ENCODE data around the gene TBL1X.

DNA sequence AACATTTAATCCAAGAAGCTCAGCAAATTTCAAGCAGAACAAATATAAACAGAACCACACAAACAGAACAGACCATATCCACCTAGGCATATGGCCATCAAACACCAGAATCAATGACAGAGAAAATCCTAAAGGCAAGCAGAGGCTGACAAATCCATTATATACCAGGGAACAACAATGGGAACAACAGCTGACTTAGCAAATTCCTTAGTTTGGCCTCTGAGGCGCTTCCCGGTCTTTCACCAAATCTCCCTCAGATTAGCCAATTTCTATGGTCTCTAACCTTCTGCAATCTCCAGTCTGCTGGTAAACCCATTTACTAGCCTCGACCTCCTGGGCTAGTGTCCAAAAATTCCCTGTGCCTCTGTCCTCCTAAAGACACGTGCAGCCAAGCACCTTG is 241.6 kb downstream of the TBL1X start:
- TF ChIP-seq, protein P1, sequence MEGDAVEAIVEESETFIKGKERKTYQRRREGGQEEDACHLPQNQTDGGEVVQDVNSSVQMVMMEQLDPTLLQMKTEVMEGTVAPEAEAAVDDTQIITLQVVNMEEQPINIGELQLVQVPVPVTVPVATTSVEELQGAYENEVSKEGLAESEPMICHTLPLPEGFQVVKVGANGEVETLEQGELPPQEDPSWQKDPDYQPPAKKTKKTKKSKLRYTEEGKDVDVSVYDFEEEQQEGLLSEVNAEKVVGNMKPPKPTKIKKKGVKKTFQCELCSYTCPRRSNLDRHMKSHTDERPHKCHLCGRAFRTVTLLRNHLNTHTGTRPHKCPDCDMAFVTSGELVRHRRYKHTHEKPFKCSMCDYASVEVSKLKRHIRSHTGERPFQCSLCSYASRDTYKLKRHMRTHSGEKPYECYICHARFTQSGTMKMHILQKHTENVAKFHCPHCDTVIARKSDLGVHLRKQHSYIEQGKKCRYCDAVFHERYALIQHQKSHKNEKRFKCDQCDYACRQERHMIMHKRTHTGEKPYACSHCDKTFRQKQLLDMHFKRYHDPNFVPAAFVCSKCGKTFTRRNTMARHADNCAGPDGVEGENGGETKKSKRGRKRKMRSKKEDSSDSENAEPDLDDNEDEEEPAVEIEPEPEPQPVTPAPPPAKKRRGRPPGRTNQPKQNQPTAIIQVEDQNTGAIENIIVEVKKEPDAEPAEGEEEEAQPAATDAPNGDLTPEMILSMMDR (conservative IDR thresholded peaks at IDR 0.05): no peak
- no peak for TF ChIP-seq ZFX (IDR thresholded peaks at IDR 0.05)
